ENCODE measurements around the gene S100PBP. TPM values are rescaled to one million over a fixed set of nuclear protein-coding genes. Genes with fewer than 3 reads are reported as not detected.

The S100PBP gene
- total and polyA plus RNA-seq, 9 of the 15 experiments (the other 6 are each of a cell fraction or from before 2014, with no cell fraction given): 22.9 to 60.2 (median 32.9) TPM

- TF ChIP-seq ZNF764 (CRISPR knock-in tag; IDR thresholded peaks at IDR 0.05; ENCODE audit: low read depth) (0 out of 2 replicates have a peak, but pooled peaks have one; percentile 10), MEF2D (tag; conservative IDR thresholded peaks at IDR 0.05; ENCODE audit: low read depth) (no peak), POLR2B (IDR thresholded peaks at IDR 0.05; ENCODE audit: low read depth, partially characterized antibody) (peak; percentile 75), POLR2G (IDR thresholded peaks at IDR 0.05; ENCODE audit: low read depth, low read length) (peak; percentile 59), ILF3 (IDR thresholded peaks at IDR 0.05; ENCODE audit: borderline replicate concordance) (0 out of 2 replicates have a peak, but pooled peaks have one; percentile 13), FOXP1 (CRISPR knock-in tag; IDR thresholded peaks at IDR 0.05) (peak; percentile 13; the same call in 1 of the 2 replicates), RNF2 (IDR thresholded peaks at IDR 0.05) (no peak), IFI16 (CRISPR knock-in tag; IDR thresholded peaks at IDR 0.05) (no peak), DNMT1 (IDR thresholded peaks at IDR 0.05) (peak; percentile 25; the same call in 1 of the 2 replicates), KAT8 (IDR thresholded peaks at IDR 0.05; ENCODE audit: low read depth) (no peak), ESRRA (IDR thresholded peaks at IDR 0.05; ENCODE audit: borderline replicate concordance, low read depth) (peak; percentile 23; the same call in 1 of the 2 replicates), MEIS2 (IDR thresholded peaks at IDR 0.05; ENCODE audit: partially characterized antibody) (peak; percentile 32), POLR2AphosphoS2 (IDR thresholded peaks at IDR 0.05; ENCODE audit: low read length) (peak; percentile 94), KLF10 (CRISPR knock-in tag; IDR thresholded peaks at IDR 0.05) (0 out of 2 replicates have a peak, but pooled peaks have one; percentile 25), RBM22 (IDR thresholded peaks at IDR 0.05; ENCODE audit: low read depth, low read length, poor library complexity, severe bottlenecking) (peak; percentile 4), CBFA2T2 (conservative IDR thresholded peaks at IDR 0.05) (no peak), ZNF263 (CRISPR knock-in tag; IDR thresholded peaks at IDR 0.05; ENCODE audit: borderline replicate concordance) (0 out of 2 replicates have a peak, but pooled peaks have one; percentile 25), PHTF2 (CRISPR knock-in tag; IDR thresholded peaks at IDR 0.05) (0 out of 2 replicates have a peak, but pooled peaks have one; percentile 58), PHB (CRISPR knock-in tag; IDR thresholded peaks at IDR 0.05) (peak; percentile 59; the same call in 1 of the 2 replicates), ZSCAN32 (CRISPR knock-in tag; IDR thresholded peaks at IDR 0.05) (no peak)
- TF ChIP-seq, protein P1, sequence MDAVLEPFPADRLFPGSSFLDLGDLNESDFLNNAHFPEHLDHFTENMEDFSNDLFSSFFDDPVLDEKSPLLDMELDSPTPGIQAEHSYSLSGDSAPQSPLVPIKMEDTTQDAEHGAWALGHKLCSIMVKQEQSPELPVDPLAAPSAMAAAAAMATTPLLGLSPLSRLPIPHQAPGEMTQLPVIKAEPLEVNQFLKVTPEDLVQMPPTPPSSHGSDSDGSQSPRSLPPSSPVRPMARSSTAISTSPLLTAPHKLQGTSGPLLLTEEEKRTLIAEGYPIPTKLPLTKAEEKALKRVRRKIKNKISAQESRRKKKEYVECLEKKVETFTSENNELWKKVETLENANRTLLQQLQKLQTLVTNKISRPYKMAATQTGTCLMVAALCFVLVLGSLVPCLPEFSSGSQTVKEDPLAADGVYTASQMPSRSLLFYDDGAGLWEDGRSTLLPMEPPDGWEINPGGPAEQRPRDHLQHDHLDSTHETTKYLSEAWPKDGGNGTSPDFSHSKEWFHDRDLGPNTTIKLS (IDR thresholded peaks at IDR 0.05; ENCODE audit: borderline replicate concordance, low read depth): no peak
- TF ChIP-seq, protein P2, sequence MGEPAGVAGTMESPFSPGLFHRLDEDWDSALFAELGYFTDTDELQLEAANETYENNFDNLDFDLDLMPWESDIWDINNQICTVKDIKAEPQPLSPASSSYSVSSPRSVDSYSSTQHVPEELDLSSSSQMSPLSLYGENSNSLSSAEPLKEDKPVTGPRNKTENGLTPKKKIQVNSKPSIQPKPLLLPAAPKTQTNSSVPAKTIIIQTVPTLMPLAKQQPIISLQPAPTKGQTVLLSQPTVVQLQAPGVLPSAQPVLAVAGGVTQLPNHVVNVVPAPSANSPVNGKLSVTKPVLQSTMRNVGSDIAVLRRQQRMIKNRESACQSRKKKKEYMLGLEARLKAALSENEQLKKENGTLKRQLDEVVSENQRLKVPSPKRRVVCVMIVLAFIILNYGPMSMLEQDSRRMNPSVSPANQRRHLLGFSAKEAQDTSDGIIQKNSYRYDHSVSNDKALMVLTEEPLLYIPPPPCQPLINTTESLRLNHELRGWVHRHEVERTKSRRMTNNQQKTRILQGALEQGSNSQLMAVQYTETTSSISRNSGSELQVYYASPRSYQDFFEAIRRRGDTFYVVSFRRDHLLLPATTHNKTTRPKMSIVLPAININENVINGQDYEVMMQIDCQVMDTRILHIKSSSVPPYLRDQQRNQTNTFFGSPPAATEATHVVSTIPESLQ (CRISPR knock-in tag; IDR thresholded peaks at IDR 0.05): no peak
- TF ChIP-seq, protein P3, sequence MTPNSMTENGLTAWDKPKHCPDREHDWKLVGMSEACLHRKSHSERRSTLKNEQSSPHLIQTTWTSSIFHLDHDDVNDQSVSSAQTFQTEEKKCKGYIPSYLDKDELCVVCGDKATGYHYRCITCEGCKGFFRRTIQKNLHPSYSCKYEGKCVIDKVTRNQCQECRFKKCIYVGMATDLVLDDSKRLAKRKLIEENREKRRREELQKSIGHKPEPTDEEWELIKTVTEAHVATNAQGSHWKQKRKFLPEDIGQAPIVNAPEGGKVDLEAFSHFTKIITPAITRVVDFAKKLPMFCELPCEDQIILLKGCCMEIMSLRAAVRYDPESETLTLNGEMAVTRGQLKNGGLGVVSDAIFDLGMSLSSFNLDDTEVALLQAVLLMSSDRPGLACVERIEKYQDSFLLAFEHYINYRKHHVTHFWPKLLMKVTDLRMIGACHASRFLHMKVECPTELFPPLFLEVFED (CRISPR knock-in tag; conservative IDR thresholded peaks at IDR 0.05): peak; percentile 18
- TF ChIP-seq, protein P4, sequence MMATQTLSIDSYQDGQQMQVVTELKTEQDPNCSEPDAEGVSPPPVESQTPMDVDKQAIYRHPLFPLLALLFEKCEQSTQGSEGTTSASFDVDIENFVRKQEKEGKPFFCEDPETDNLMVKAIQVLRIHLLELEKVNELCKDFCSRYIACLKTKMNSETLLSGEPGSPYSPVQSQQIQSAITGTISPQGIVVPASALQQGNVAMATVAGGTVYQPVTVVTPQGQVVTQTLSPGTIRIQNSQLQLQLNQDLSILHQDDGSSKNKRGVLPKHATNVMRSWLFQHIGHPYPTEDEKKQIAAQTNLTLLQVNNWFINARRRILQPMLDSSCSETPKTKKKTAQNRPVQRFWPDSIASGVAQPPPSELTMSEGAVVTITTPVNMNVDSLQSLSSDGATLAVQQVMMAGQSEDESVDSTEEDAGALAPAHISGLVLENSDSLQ (IDR thresholded peaks at IDR 0.05): peak; percentile 27; the same call in 1 of the 2 replicates
Measured at GRCh38 chr1:32773764-32774463, 43.5 kb upstream of the S100PBP start (continued).

Data from K562 (cell line).